GM19372 (cell line): Measurements from ENCODE around the gene SLC25A11.

ENCODE experiments used
- ATAC-seq: cut with Tn5 transposase; IDR thresholded peaks from one replicate; pipeline ENCODE4 v1.9.1; 2021; ENCODE audit warnings: mild to moderate bottlenecking, low read depth, moderate library complexity; ENCODE audit not compliant: unreplicated experiment

SLC25A11 gene

GRCh38 chr17:4898351-4898750 is 41.5 kb downstream of the SLC25A11 start:
- ATAC-seq = no peak

DNA sequence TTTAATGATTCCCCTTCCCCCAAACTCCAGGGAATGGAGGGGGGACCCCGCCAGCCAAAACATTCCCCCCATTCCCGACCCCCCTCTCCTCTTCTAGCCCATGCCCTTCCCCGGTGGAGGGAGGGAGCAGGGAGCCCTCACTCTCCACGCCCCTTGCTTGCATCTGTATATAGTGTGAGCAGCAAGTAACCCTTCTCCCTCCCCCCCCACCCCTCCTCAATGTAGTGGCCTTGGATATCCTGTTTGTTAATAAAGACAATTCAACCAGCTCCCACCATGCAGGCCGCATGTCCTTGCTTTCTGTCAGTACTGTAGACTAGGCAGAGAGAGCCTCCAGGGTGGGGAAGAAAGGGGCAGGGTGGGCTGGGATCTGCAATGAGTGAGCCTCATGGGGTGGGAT is 42.1 kb downstream of the SLC25A11 start:
- ATAC-seq = no peak

DNA sequence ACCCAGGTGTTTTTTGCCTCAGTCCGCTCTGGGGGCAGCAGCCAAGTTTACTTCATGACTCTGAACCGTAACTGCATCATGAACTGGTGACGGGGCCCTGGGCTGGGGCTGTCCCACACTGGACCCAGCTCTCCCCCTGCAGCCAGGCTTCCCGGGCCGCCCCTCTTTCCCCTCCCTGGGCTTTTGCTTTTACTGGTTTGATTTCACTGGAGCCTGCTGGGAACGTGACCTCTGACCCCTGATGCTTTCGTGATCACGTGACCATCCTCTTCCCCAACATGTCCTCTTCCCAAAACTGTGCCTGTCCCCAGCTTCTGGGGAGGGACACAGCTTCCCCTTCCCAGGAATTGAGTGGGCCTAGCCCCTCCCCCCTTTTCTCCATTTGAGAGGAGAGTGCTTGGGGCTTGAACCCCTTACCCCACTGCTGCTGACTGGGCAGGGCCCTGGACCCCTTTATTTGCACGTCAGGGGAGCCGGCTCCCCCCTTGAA is 42.6 kb downstream of the SLC25A11 start:
- ATAC-seq = no peak

GRCh38 chr17:4896332-4897197 is 43.3 kb downstream of the SLC25A11 start:
- no peak for ATAC-seq

DNA sequence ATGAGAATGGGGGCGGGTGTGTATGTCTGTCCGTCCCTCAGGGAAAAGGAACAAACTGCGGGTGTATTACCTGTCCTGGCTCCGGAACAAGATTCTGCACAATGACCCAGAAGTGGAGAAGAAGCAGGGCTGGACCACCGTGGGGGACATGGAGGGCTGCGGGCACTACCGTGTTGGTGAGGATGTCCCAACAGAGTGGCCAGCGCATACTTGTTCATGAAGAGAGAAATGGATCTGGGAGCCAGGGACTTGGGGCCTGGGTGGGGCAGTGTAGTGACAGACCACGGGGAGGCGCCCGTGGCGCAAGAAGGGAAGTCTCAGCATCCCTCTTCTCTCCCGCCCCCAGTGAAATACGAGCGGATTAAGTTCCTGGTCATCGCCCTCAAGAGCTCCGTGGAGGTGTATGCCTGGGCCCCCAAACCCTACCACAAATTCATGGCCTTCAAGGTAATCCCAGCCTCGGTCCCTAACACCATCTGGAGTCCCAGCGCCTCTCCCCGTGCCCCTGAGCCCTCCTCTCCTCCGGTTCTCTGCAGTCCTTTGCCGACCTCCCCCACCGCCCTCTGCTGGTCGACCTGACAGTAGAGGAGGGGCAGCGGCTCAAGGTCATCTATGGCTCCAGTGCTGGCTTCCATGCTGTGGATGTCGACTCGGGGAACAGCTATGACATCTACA is 44.1 kb downstream of the SLC25A11 start:
- no peak for ATAC-seq

DNA sequence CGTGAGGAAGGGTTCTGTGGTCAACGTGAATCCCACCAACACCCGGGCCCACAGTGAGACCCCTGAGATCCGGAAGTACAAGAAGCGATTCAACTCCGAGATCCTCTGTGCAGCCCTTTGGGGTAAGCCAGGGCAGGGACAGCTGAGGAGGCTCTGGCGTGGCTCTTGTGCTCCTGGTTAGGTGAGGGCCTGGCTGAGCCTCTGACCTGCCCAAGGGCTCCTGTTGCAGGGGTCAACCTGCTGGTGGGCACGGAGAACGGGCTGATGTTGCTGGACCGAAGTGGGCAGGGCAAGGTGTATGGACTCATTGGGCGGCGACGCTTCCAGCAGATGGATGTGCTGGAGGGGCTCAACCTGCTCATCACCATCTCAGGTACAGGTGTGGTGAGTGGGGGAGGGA is 44.7 kb downstream of the SLC25A11 start:
- no peak for ATAC-seq

- no peak for ATAC-seq
These were observed 45.9 kb downstream of the SLC25A11 start for GRCh38 chr17:4893721-4894560.

DNA sequence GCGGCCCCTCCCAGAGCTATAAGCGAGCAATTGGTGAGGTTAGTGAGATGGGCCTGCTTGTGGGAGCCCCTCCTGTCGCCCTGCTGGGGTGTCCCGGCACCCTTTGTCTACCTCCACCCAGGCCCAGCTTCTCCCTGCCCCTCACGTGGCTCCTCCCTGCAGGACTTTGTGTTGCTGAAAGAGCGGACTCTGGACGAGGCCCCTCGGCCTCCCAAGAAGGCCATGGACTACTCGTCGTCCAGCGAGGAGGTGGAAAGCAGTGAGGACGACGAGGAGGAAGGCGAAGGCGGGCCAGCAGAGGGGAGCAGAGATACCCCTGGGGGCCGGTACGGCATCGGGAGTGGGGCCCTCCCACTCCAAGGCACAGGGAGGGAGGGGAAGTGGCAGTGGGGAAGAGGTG is 46.6 kb downstream of the SLC25A11 start:
- no peak for ATAC-seq

GRCh38 chr17:4892499-4893221 is 47.2 kb downstream of the SLC25A11 start:
- ATAC-seq = no peak

DNA sequence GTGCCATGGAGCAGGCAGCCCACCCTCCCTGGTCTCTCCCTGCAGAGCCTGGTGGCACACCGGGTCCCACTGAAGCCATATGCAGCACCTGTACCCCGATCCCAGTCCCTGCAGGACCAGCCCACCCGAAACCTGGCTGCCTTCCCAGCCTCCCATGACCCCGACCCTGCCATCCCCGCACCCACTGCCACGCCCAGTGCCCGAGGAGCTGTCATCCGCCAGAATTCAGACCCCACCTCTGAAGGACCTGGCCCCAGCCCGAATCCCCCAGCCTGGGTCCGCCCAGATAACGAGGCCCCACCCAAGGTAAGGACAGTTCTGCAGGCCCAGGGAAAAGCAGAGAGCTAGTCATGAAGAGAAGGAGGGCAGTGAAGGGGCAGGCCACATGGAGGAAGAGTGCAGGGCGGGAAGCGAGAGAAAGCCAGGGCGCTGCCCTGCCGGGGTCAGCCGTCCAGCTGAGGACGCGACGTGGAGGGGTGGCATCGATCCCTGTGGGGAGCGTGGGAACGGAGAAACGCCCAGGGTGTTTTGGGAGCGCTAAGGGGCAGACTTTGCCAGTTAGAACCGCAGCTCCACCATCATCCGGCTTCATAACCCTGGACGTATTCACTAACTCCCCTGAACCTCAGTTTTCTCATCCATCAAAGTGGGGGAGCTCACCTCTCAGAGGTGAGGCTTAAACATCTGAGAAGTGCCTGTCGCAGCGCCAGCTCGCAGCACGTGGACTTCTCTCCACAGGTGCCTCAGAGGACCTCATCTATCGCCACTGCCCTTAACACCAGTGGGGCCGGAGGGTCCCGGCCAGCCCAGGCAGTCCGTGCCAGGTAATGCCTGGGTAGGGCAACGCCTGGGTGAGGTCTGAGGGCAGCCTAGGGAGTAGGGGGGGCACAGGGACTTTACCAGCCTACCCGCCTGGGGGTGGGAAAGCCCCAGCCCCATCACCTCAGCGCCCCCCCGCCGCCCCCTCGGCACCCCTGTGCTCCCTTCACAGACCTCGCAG is 48.1 kb downstream of the SLC25A11 start:
- ATAC-seq = no peak

GRCh38 chr17:4887581-4887980 is 52.3 kb downstream of the SLC25A11 start:
- ATAC-seq = no peak
